ENCODE data around the gene ACO2.
A peak's percentile ranks its signal among the peaks of the same experiment; 100 is the strongest.

The ACO2 gene

GRCh38 chr22:41446639-41447434, 22.1 kb upstream of the ACO2 start, which contains the start of gene TOB2 (continued):
- TF ChIP-seq ZNF280C (tag by site-specific recombination; IDR thresholded peaks at IDR 0.05) (no peak), ZNF184 (tag by site-specific recombination; IDR thresholded peaks at IDR 0.05) (peak; percentile 90), ZNF664 (tag by site-specific recombination; IDR thresholded peaks at IDR 0.05) (peak; percentile 70; the same call in 1 of the 2 replicates), KLF8 (tag by site-specific recombination; IDR thresholded peaks at IDR 0.05) (peak; percentile 100), CTCF (tag by site-specific recombination; IDR thresholded peaks at IDR 0.05) (no peak; the same call in 1 of the 2 replicates), ZNF239 (tag by site-specific recombination; IDR thresholded peaks at IDR 0.05) (peak; percentile 75), PRDM10 (tag by site-specific recombination; IDR thresholded peaks at IDR 0.05) (peak; percentile 93), ZBTB20 (tag by site-specific recombination; IDR thresholded peaks at IDR 0.05) (peak; percentile 87), ZNF747 (tag by site-specific recombination; IDR thresholded peaks at IDR 0.05) (peak; percentile 25; the same call in 1 of the 2 replicates), ZNF585B (tag by site-specific recombination; IDR thresholded peaks at IDR 0.05) (peak; percentile 23; the same call in 1 of the 2 replicates), ZNF24 (tag by site-specific recombination; IDR thresholded peaks at IDR 0.05) (peak; percentile 98), ZNF221 (tag by site-specific recombination; IDR thresholded peaks at IDR 0.05; ENCODE audit: borderline replicate concordance) (no peak), ZNF354C (tag by site-specific recombination; IDR thresholded peaks at IDR 0.05; ENCODE audit: borderline replicate concordance, low read depth) (no peak), YY1 (tag by site-specific recombination; IDR thresholded peaks at IDR 0.05) (peak; percentile 82), ZNF707 (tag by site-specific recombination; IDR thresholded peaks at IDR 0.05) (no peak; the same call in 1 of the 2 replicates), KLF16 (tag by site-specific recombination; IDR thresholded peaks at IDR 0.05) (peak; percentile 100), ZNF146 (tag by site-specific recombination; IDR thresholded peaks at IDR 0.05) (peak; percentile 70; the same call in 1 of the 2 replicates), OSR2 (tag by site-specific recombination; IDR thresholded peaks at IDR 0.05) (peak; percentile 87), ZEB2 (tag by site-specific recombination; IDR thresholded peaks at IDR 0.05) (peak; percentile 98), ZNF426 (tag by site-specific recombination; IDR thresholded peaks at IDR 0.05) (no peak), ZNF157 (tag by site-specific recombination; IDR thresholded peaks at IDR 0.05) (no peak), ZBTB1 (tag by site-specific recombination; IDR thresholded peaks at IDR 0.05) (peak; percentile 96), ZNF132 (tag by site-specific recombination; IDR thresholded peaks at IDR 0.05; ENCODE audit: borderline replicate concordance) (no peak), KLF1 (tag by site-specific recombination; IDR thresholded peaks at IDR 0.05) (peak; percentile 97), ZNF48 (tag by site-specific recombination; IDR thresholded peaks at IDR 0.05) (no peak), EGR2 (tag by site-specific recombination; IDR thresholded peaks at IDR 0.05; ENCODE audit: low read depth) (peak; percentile 74), SP2 (tag by site-specific recombination; IDR thresholded peaks at IDR 0.05) (peak; percentile 88), ZNF211 (tag by site-specific recombination; IDR thresholded peaks at IDR 0.05; ENCODE audit: low read depth) (no peak), ZNF843 (tag by site-specific recombination; IDR thresholded peaks at IDR 0.05) (peak; percentile 86)
- TF ChIP-seq, protein P1, sequence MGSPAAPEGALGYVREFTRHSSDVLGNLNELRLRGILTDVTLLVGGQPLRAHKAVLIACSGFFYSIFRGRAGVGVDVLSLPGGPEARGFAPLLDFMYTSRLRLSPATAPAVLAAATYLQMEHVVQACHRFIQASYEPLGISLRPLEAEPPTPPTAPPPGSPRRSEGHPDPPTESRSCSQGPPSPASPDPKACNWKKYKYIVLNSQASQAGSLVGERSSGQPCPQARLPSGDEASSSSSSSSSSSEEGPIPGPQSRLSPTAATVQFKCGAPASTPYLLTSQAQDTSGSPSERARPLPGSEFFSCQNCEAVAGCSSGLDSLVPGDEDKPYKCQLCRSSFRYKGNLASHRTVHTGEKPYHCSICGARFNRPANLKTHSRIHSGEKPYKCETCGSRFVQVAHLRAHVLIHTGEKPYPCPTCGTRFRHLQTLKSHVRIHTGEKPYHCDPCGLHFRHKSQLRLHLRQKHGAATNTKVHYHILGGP (tag by site-specific recombination; IDR thresholded peaks at IDR 0.05) = peak; percentile 42; the same call in 1 of the 2 replicates
